Fibroblast of lung (primary cell): ENCODE measurements around the gene KRTAP4-6.

Experiments
- CTCF ChIP-seq, 2 donors: IDR thresholded peaks in 1 of 2; conservative IDR thresholded peaks in 1 of 2; 1 replicate in 1 of 2; 2 replicates in 1 of 2; pipeline ENCODE4 v1.5.1; 2011 to 2012; ENCODE audit warnings: low read length in 2 of 2, control low read depth in 1 of 2, inconsistent platforms in 1 of 2, low read depth in 1 of 2, mild to moderate bottlenecking in 1 of 2
- EZH2 ChIP-seq: IDR thresholded peaks from 2 replicates; pipeline ENCODE4 v1.5.1; 2012; ENCODE audit warnings: low read length, control low read depth, mild to moderate bottlenecking; ENCODE audit errors: missing control alignments

GRCh38 chr17:41177727-41178271 is 37.5 kb upstream of the KRTAP4-6 start, which contains the start of gene KRTAP4-2:
- TF ChIP-seq EZH2 (no peak), CTCF (conservative IDR thresholded peaks at IDR 0.05 in 1 of 2, IDR thresholded peaks at IDR 0.05 in 1 of 2; ENCODE audit: low read depth in 1 of 2, low read length in 2 of 2) (no peak)
